Loucy (cell line): Measurements from ENCODE around the gene SYT9.

ENCODE experiments used
- H2AFZ ChIP-seq: fragments of 200-600 bp; sonication (generic); 2 replicates; pipeline ENCODE4 v1.6.0; 2016; ENCODE audit warnings: antibody characterized with exemption, mild to moderate bottlenecking, low read length, moderate library complexity
- H3F3A ChIP-seq: fragments of 200-600 bp; 2 replicates; pipeline ENCODE4 v1.6.0; 2016; ENCODE audit warnings: antibody characterized with exemption, low read depth, mild to moderate bottlenecking
- H3K27me3 ChIP-seq: fragments of 200-600 bp; sonication (generic); 2 replicates; pipeline ENCODE4 v1.6.1; 2014; ENCODE audit warnings: low read length, mild to moderate bottlenecking; ENCODE audit not compliant: insufficient read depth, poor library complexity, severe bottlenecking
- H3K36me3 ChIP-seq: fragments of 200-600 bp; sonication (generic); 2 replicates; pipeline ENCODE4 v1.6.1; 2016; ENCODE audit warnings: low read length; ENCODE audit not compliant: insufficient read depth
- H3K4me1 ChIP-seq: fragments of 200-600 bp; sonication (generic); 2 replicates; pipeline ENCODE4 v1.5.1; 2014; ENCODE audit warnings: low read length, mild to moderate bottlenecking; ENCODE audit not compliant: insufficient read depth, poor library complexity, severe bottlenecking
- H3K4me2 ChIP-seq: fragments of 200-600 bp; sonication (generic); 2 replicates; pipeline ENCODE4 v1.6.0; 2014; ENCODE audit warnings: antibody characterized with exemption, low read length, low read depth, mild to moderate bottlenecking; ENCODE audit not compliant: poor library complexity, severe bottlenecking
- H3K4me3 ChIP-seq: fragments of 200-600 bp; sonication (generic); 2 replicates; pipeline ENCODE4 v1.5.1; 2014; ENCODE audit warnings: low read length, mild to moderate bottlenecking, mixed read lengths; ENCODE audit not compliant: poor library complexity, severe bottlenecking
- H3K79me2 ChIP-seq: fragments of 200-600 bp; sonication (generic); 2 replicates; pipeline ENCODE4 v1.6.1; 2014; ENCODE audit warnings: low read length; ENCODE audit not compliant: insufficient read depth
- H3K9ac ChIP-seq: fragments of 200-600 bp; sonication (generic); 2 replicates; pipeline ENCODE4 v1.6.0; 2014; ENCODE audit warnings: mild to moderate bottlenecking, low read depth, low read length, moderate library complexity; ENCODE audit not compliant: poor library complexity, severe bottlenecking
- H3K9me2 ChIP-seq: fragments of 200-600 bp; sonication (generic); replicated peaks from 2 replicates; pipeline ENCODE4 v1.6.1; 2016; ENCODE audit warnings: low read depth, low read length, mixed read lengths
- H3K9me3 ChIP-seq: fragments of 200-600 bp; sonication (generic); 2 replicates; pipeline ENCODE4 v1.6.1; 2014; ENCODE audit warnings: mild to moderate bottlenecking, antibody characterized with exemption, low read length, low read depth; ENCODE audit not compliant: insufficient read depth
- H4K20me1 ChIP-seq: fragments of 200-600 bp; sonication (generic); 2 replicates; pipeline ENCODE4 v1.6.0; 2014; ENCODE audit warnings: antibody characterized with exemption, low read length, mild to moderate bottlenecking; ENCODE audit not compliant: insufficient read depth, poor library complexity, severe bottlenecking
- CTCF ChIP-seq: fragments of 200-600 bp; sonication (generic); conservative IDR thresholded peaks from 2 replicates; pipeline ENCODE4 v1.5.1; 2014; ENCODE audit warnings: mild to moderate bottlenecking, antibody characterized with exemption, low read length
- EZH2phosphoT487 ChIP-seq: fragments of 200-600 bp; IDR thresholded peaks from 2 replicates; pipeline ENCODE4 v1.6.1; 2018; ENCODE audit warnings: antibody characterized with exemption, mild to moderate bottlenecking, moderate library complexity, borderline replicate concordance

SYT9 gene

GRCh38 chr11:7208391-7208790 is 43.3 kb upstream of the SYT9 start:
- H3F3A ChIP-seq, result no peaks in the 10 kb centered on the region
- no peaks in the 10 kb centered on the region for H3K27me3 ChIP-seq
- TF ChIP-seq CTCF (no peak), EZH2phosphoT487 (no peak)
- H4K20me1 ChIP-seq, result no peaks in the 10 kb centered on the region
- H3K4me2 ChIP-seq, result no peak overlapping the region
- H2AFZ ChIP-seq, result no peak overlapping the region
- H3K36me3 ChIP-seq, result no peaks in the 10 kb centered on the region
- no peaks in the 10 kb centered on the region for H3K79me2 ChIP-seq
- H3K4me3 ChIP-seq, result no peak overlapping the region
- H3K9me2 ChIP-seq, result no peaks in the 10 kb centered on the region
- no peaks in the 10 kb centered on the region for H3K4me1 ChIP-seq
- no peak overlapping the region for H3K9ac ChIP-seq
- H3K9me3 ChIP-seq, result no peaks in the 10 kb centered on the region

- Histone ChIP-seq H3K9me2 (no peaks in the 10 kb centered on the region), H3K9ac (no peak overlapping the region), H2AFZ (no peak overlapping the region), H4K20me1 (no peaks in the 10 kb centered on the region), H3K36me3 (no peaks in the 10 kb centered on the region), H3K79me2 (no peaks in the 10 kb centered on the region), H3K27me3 (no peaks in the 10 kb centered on the region), H3K4me3 (no peak overlapping the region), H3K4me2 (no peak overlapping the region), H3F3A (no peaks in the 10 kb centered on the region), H3K4me1 (no peaks in the 10 kb centered on the region), H3K9me3 (no peaks in the 10 kb centered on the region)
- TF ChIP-seq CTCF, result no peak
- TF ChIP-seq EZH2phosphoT487, result no peak
Observed at GRCh38 chr11:7219491-7219890, 32.2 kb upstream of the SYT9 start.

DNA sequence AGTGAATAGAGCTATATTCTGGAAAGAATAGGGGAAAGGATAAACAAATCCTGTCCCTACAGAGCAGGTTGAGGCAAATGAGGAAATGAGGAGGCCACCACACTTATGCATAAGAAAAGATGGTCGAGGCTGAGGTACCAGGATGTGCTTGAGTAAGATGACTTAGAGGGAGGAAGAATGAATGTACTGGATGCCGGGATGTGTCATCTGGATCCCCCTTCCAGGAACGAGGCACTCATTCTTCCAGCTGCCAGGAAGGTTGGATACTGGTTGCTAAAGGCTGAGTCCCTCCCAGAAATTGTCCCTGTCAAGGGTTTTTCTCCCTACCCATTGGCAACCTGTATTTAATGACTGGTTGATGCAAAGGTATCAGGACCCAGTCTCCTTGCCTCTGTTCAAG is 31.1 kb upstream of the SYT9 start:
- H3K36me3 ChIP-seq, result no peaks in the 10 kb centered on the region
- H4K20me1 ChIP-seq, result no peaks in the 10 kb centered on the region
- no peaks in the 10 kb centered on the region for H3K27me3 ChIP-seq
- H2AFZ ChIP-seq, result no peak overlapping the region
- no peak overlapping the region for H3K4me2 ChIP-seq
- H3F3A ChIP-seq, result no peaks in the 10 kb centered on the region
- H3K4me3 ChIP-seq, result no peak overlapping the region
- no peaks in the 10 kb centered on the region for H3K79me2 ChIP-seq
- H3K9me2 ChIP-seq, result no peaks in the 10 kb centered on the region
- H3K9ac ChIP-seq, result no peak overlapping the region
- TF ChIP-seq EZH2phosphoT487, result no peak
- no peaks in the 10 kb centered on the region for H3K4me1 ChIP-seq
- H3K9me3 ChIP-seq, result no peaks in the 10 kb centered on the region

- no peak overlapping the region for H3K4me2 ChIP-seq
- no peaks in the 10 kb centered on the region for H4K20me1 ChIP-seq
- no peaks in the 10 kb centered on the region for H3K9me3 ChIP-seq
- no peaks in the 10 kb centered on the region for H3K79me2 ChIP-seq
- no peak overlapping the region for H3K4me3 ChIP-seq
- H3K36me3 ChIP-seq, result no peaks in the 10 kb centered on the region
- H3K4me1 ChIP-seq, result no peaks in the 10 kb centered on the region
- no peaks in the 10 kb centered on the region for H3F3A ChIP-seq
- H2AFZ ChIP-seq, result no peak overlapping the region
- no peaks in the 10 kb centered on the region for H3K9me2 ChIP-seq
- no peaks in the 10 kb centered on the region for H3K27me3 ChIP-seq
- H3K9ac ChIP-seq, result no peak overlapping the region
- TF ChIP-seq EZH2phosphoT487 (no peak), CTCF (no peak)
Observed at GRCh38 chr11:7222619-7223018, 29.1 kb upstream of the SYT9 start.
